Measurements from ENCODE around the gene CBLB.

Gene CBLB

DNA sequence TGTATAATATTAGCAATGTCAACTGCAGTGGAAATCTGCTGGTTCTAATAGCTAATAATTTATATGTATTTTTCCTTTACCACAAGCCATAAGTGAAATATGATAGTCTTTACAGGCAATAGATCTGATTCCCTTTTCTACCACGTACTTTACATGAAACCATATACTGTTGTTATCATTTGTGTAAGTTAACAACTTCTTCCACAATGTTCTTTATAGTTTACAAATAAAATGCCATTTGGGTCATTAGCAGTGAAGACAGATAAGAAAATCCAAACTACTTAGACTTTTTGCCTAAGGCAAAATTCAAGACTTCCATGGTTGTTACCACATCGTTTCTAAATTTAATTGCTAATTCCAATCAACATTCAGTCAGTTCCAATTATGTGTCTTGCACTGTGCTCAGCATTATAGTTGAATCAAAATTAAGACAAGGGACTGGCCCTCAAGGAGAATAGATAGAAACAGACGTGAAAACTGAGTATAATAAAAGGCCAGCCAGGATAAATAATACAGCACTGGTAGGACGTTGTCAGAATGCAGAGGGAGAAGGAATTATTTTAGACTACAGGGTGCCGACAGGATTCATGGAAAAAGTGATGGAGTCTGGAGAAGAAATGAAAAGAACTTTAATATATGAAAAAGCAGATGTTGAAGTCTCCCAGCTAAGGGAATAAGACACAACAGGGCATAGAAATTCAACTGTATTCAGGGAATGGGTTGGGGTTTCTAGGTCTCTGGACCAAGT lies 252.3 kb downstream of the CBLB start:
- DNase-seq (ENCODE audit: low read depth) = no peak

DNA sequence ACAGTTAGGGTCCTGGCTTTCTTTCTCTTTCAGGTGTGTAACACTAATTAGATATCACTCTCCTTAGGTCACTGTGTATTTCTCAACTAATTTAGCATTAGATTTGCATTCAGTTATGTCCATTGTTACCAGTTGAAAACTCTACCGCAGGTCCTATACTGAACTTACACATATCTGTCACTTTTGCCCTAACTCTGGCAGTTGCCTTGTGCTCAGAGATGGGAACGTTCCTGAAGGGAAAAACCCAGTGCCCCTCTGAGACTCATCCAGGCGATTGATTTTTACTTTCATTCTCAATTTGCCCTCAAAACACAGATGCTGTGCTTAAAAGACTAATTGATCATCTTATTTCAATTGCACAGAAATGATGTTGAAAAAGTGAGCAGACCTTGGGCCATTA lies 253.0 kb downstream of the CBLB start:
- DNase-seq (ENCODE audit: low read depth) = no peak

DNA sequence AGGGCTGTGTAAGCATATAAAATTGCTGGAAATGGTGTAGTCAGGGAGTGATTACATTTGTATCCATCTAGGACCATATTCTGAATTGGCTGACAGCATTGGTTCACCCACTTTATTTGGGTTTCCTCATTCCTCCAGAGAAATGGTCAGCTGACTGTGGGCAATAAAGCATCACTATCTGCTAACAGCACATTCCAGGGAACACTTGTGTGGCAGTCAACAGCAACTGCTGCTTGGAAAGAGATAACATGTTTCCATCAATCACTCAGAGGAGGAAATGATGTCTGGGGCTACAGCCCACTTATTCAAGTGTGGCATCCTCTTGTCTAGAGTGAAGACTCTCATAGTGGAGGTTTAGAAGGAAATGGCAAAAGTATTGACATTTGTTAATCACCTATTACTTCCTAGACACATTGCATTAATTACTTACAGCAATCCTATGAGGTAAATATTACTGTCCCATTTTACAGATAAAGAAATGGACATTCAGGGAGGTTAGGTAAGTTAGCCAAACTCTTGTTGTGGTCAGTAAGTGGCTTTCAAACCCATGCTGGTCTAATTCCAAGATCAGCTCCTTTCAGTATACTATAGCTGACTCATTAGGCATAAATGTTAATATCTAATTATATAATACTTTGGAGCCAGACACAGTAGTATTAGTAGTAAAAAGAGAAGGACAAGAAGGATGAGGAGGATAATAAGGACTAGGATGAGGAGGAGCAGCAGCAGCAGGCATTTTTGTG lies 254.4 kb downstream of the CBLB start:
- DNase-seq (ENCODE audit: low read depth) = no peak

DNA sequence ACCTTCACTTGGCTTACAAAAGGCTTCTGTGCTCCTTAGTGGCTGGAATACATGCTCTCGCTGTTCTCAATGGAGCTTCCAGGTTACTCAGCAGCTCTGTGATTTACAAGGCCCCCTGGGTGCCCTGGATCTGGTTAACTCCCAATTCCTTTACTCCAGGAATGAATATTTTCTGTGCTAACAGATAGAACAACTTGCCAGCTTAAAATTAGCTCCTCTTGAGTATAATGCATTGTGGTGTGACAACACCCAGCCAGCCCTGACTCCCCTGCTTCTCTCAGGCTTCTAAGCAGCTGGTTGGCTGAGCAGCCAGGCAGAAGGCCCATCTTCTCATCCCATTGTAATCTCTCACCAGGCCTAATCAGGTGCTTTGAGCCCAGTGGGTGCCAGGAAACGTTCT lies 255.7 kb downstream of the CBLB start:
- no peak for DNase-seq (ENCODE audit: low read depth)

DNA sequence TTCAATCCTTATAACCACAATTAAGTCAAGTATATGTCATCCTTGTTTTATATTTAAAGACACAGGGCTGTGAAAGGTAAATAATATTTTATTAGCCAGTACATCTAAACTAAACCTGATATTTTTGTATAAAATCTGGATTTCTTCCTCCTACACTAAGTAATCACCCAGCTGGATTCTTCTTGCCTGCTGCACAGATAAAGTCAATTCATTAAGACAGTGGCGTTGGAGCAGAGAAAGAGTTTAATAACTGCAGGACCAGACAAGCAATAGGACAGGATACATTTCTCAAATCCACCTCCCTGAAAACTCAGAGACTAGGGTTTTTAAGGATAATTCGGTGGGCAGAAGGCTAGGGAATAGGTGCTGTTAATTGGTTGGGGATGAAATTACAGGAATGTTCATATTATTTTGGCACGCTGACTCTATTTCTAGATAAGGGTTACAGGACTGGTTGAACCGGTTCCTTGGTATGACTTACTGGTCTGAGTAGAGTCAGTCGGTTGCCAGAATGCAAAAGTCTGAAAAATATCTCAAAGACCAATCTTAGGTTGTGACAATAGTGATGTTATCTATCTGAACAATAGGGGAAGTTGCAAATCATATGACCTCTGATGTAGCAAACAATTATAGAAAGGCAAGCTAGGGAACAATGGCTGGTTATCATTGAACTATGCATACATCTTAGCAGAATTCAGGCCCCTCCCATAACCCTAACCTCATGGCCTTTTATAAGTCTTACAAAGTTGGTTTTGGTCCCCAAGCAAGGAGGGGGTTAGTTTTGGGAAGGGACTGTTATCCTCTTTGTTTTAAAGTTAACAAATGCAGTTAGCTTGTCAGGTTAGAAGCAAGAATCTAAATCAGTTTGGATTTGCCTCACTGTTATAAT lies 257.3 kb downstream of the CBLB start:
- DNase-seq (ENCODE audit: low read depth) = no peak

DNA sequence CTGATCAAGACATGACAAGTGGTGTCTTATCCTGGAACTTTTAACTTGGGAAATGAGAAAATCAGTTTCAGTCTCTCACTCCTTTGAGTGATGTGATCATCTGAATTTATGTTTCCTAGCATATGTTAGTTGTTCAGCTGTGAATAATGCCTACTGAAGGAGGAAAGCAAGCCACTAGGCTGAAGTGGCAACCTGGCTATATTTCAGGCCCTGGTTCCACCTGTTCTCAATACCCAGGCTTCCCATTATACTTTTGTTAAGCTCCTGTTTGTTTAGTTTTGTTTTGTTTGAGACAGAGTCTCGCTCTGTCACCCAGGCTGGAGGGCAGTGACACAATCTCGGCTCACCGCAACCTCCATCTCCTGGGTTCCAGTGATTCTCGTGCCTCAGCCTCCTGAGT lies 258.3 kb downstream of the CBLB start:
- no peak for DNase-seq (ENCODE audit: low read depth)

DNA sequence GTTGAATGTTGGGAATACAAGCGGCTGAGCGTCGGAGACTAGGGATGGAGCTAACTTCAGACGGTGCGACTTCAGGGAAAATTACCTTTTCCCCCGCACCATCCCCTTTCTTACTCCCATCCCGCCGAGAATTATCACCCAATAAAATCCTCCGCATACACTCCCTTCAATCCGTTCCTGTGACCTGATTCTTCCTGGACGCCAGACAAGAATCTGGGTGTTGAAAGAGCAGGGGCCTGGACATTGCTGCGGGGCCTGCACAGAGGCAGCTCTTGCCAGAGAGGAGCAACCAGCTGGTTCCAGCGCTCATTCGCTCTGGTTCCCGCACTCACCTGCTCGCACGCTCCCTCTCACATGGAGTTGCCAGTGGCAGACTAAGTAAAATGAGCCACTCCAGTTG lies 260.2 kb downstream of the CBLB start:
- DNase-seq (ENCODE audit: low read depth) = no peak

DNA sequence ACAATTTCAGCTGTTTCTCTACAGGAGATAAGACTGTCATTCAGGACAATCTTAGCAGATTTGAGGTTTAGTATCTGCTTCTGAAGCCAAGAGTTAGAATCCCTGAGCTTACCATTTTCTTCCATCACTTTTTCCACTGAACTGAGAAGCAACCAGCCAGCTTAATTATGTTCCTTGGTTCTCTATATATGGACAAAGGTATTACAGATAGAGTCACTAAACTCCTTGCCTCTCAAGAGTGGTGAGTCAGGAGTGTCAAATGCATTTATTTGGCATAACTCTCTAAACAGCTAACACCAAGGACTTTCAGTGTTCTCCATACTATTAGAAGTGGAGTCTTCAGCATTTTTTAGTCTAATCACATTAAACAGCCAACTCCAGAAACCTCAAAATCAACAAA lies 262.8 kb downstream of the CBLB start:
- DNase-seq (ENCODE audit: low read depth) = no peak
